Activated T-cell treated with anti-CD3 and anti-CD28 coated beads, Interleukin-2, amount 50 U/mL, for 24 hours (primary cell): ENCODE data around the gene CD22.
"Not testable (repeated sequence)": the region's sequence is repeated elsewhere in the genome, so short reads cannot be mapped to it uniquely, and the experiment has no call there.

ENCODE experiments used
- DNase-seq: peaks from one replicate; pipeline ENCODE4 v3.0.0-alpha.2; 2020
- H3K27ac Mint-ChIP-seq: 2 replicates; pipeline ENCODE4 v1.8.0; 2020; ENCODE audit warnings: mild to moderate bottlenecking, mixed read lengths
- H3K27me3 Mint-ChIP-seq: 2 replicates; pipeline ENCODE4 v1.8.0; 2020; ENCODE audit warnings: mixed read lengths
- H3K36me3 Mint-ChIP-seq: 2 replicates; pipeline ENCODE4 v1.8.0; 2020; ENCODE audit warnings: low read depth, mixed read lengths
- H3K4me1 Mint-ChIP-seq: 2 replicates; pipeline ENCODE4 v1.8.0; 2020; ENCODE audit warnings: low read depth, mixed read lengths
- H3K4me3 Mint-ChIP-seq: 2 replicates; pipeline ENCODE4 v1.8.0; 2020; ENCODE audit warnings: mild to moderate bottlenecking, moderate library complexity, mixed read lengths
- H3K9me3 Mint-ChIP-seq: 2 replicates; pipeline ENCODE4 v1.8.0; 2020; ENCODE audit warnings: mixed read lengths

CD22 gene

GRCh38 chr19:35328851-35329285 is at the start of gene CD22:
Gene CD22, plus strand, starts transcription at chr19:35329187. Its CDS starts 2,854 bp downstream, at chr19:35332041.
- Mint-ChIP-seq H3K9me3 (no peaks in the 10 kb centered on the region), H3K27me3 (peaks cover 9% of the 10 kb centered on the region), H3K36me3 (no peaks in the 10 kb centered on the region), H3K4me3 (no peak within 1 kb of the TSS), H3K27ac (peak within 1 kb of the TSS; percentile 1), H3K4me1 (peaks cover 21% of the 10 kb centered on the region)
- no peak for DNase-seq

DNA sequence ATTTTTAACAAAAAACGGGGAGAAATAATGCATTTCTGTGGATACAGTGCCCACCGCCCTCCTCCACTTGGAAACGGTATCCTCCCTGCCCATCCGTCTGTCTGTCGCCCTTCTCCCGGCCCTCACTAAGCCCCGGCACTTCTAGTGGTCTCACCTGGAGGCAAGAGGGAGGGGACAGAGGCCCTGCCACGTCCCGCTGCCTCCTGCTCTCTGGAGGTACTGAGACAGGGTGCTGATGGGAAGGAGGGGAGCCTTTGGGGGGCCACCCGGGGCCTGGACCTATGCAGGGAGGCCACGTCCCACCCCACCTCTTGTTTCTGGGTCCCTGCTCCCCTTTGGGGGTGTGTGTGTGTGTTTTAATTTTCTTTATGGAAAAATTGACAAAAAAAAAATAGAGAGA is 49.6 kb upstream of the CD22 start:
- Mint-ChIP-seq H3K4me1 (peaks cover 4% of the 10 kb centered on the region), H3K27me3 (peaks cover 27% of the 10 kb centered on the region), H3K36me3 (peaks cover 54% of the 10 kb centered on the region), H3K9me3 (no peaks in the 10 kb centered on the region), H3K4me3 (no peak overlapping the region), H3K27ac (no peak overlapping the region)
- DNase-seq: no peak

DNA sequence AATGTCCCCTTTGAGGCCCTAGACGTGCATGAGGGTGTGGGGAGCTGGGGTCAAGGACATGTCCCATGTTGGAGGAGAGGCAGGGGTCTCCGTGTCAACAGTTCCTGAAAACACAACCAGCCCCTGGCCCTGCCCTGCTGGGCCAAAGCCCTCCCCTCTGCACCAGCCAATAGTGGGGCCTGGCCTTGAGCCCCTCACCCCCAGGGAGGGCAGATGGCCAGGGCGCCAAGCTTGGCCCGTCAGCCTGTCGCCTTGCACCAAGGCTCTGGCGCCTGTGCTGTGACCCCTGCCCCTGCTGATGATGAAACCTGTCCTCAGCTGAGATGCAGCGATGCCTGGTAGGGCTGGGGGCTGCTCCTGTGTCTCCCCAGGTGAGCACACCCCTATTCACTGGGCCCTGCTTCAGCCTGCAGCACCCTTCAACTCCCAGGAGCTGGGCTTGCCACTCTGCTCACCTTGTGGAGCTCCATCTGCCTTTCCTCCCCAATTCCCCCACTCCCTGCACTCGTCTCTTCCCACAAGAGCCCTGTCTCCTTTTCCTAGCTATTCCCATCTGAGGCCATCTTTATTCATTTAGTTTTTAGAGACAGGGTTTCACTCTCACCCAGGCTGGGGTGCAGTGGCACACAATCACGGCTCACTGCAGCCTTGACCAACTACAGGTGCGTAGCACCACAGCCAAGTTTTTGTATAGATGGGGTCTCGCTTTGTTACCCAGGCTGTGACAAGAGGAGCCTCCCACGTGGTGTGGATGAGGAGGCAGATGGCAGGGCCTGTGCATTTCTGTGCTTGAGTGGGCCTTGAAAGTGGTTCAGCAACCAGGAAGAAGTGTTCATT is 48.8 kb upstream of the CD22 start:
- Mint-ChIP-seq H3K36me3 (peaks cover 45% of the 10 kb centered on the region), H3K27ac (no peak overlapping the region), H3K4me3 (no peak overlapping the region), H3K4me1 (peaks cover 4% of the 10 kb centered on the region), H3K27me3 (peaks cover 32% of the 10 kb centered on the region), H3K9me3 (no peaks in the 10 kb centered on the region)
- no peak for DNase-seq

GRCh38 chr19:35281303-35281702 is 47.7 kb upstream of the CD22 start:
- DNase-seq: no peak
- Mint-ChIP-seq H3K4me3 (no peak overlapping the region), H3K27ac (no peak overlapping the region), H3K36me3 (peaks cover 34% of the 10 kb centered on the region), H3K27me3 (peaks cover 32% of the 10 kb centered on the region), H3K4me1 (peaks cover 2% of the 10 kb centered on the region), H3K9me3 (no peaks in the 10 kb centered on the region)

DNA sequence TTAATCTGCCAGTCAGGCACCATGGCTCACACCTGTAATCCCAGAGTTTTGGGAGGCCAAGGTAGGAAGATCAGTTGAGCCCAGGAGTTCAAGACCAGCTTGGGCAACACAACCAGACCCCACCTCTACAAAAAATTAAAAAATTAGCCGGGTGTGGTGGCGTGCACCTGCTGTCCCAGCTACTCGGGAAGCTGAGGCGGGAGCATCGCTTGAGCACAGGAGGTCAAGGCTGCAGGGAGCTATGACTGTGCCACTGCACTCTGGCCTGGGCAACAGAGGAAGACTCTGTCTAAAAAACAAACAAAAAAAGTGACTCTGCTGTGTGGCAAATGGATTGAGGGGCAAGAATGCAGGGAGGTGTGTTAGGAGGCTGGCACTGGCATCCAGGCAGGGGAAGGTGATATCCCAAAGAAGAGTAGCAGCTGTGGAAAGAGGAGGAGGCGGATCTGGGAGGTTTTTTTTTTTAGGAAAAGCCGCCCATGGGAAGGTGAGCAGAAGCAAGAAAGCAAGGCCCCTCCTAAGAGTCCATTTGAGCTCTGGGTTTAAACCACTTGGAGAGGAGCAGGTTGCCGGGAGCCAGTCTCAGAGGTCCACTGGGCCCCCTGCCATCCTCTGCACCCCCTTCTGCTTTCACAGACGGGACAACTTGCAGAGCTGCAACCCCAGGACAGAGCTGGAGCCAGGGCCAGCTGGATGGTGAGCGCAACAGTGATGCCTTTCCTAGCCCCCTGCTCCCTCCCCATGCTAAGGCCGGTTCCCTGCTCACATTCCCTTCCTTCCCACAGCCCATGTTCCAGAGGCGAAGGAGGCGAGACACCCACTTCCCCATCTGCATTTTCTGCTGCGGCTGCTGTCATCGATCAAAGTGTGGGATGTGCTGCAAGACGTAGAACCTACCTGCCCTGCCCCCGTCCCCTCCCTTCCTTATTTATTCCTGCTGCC is 44.6 kb upstream of the CD22 start:
- H3K27ac Mint-ChIP-seq: no peak overlapping the region
- no peak for DNase-seq
- peaks cover 32% of the 10 kb centered on the region for H3K27me3 Mint-ChIP-seq
- no peaks in the 10 kb centered on the region for H3K9me3 Mint-ChIP-seq
- H3K4me3 Mint-ChIP-seq: no peak overlapping the region
- H3K36me3 Mint-ChIP-seq: peaks cover 4% of the 10 kb centered on the region
- H3K4me1 Mint-ChIP-seq: peaks cover 2% of the 10 kb centered on the region

DNA sequence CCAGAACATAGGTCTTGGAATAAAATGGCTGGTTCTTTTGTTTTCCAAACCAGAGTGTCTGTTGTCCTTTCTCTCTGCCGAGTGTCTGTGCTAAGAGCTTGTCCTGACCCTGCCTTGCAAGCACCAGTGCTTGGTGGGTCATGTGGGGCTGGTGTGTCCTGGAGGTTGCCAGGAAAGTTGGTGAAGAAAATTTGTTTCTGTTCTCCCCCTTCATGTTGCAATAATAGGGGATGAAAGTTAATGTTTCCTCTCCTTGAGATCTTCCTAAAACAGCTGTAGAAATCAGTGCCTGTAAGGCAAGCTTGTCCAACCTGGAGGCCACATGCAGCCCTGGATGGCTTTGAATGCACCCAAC is 43.9 kb upstream of the CD22 start:
- Mint-ChIP-seq H3K36me3 (no peaks in the 10 kb centered on the region), H3K27me3 (peaks cover 32% of the 10 kb centered on the region), H3K9me3 (no peaks in the 10 kb centered on the region), H3K27ac (no peak overlapping the region), H3K4me3 (no peak overlapping the region), H3K4me1 (peaks cover 2% of the 10 kb centered on the region)
- no peak for DNase-seq

- H3K4me3 Mint-ChIP-seq, H3K9me3 Mint-ChIP-seq, H3K4me1 Mint-ChIP-seq, H3K27ac Mint-ChIP-seq, H3K36me3 Mint-ChIP-seq, DNase-seq: not testable (repeated sequence)
- H3K27me3 Mint-ChIP-seq: peaks cover 32% of the 10 kb centered on the region
Measured at GRCh38 chr19:35285465-35285864, 43.5 kb upstream of the CD22 start.

DNA sequence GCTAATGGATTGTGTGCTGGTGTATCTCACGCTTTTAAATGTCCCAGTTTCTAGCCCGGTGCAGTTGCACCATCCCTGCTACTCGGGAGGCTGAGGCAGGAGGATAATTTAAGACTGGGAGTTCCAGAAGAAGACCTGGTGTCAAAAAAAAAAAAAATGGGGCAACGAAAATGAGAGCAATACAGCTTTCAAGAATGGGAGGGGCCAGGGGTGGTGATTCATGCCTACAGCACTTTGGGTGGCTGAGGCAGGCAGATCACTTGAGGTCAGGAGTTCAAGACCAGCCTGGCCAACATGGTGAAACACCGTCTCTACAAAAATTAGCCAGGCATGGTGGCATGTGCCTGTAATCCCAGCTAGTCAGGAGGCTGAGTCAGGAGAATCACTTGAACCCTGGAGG is 42.9 kb upstream of the CD22 start:
- not testable (repeated sequence) for DNase-seq, H3K27ac Mint-ChIP-seq, H3K4me3 Mint-ChIP-seq, H3K9me3 Mint-ChIP-seq, H3K36me3 Mint-ChIP-seq, H3K4me1 Mint-ChIP-seq
- peaks cover 30% of the 10 kb centered on the region for H3K27me3 Mint-ChIP-seq

DNA sequence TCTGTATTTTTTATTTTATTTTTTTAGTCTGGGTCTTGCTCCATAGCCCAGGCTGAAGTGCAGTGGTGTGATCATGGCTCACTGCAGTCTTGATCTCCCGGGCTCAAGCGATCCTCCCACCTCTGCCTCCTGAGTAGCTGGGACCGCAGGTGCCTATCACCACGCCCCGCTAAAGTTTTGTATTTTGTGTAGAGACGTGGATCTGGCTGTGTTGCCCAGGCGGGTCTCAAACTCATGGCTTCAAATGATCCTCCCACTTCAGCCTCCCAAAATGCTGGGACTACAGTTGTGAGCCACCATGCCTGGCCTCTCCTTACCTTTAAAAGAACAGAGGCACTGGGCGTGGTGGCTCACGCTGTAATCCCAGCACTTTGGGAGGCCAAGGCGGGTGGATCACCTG is 41.3 kb upstream of the CD22 start:
- Mint-ChIP-seq H3K27ac (no peak overlapping the region), H3K9me3 (no peaks in the 10 kb centered on the region), H3K27me3 (peaks cover 17% of the 10 kb centered on the region), H3K36me3 (no peaks in the 10 kb centered on the region), H3K4me3 (no peak overlapping the region), H3K4me1 (no peaks in the 10 kb centered on the region)
- no peak for DNase-seq

- no peaks in the 10 kb centered on the region for H3K9me3 Mint-ChIP-seq
- H3K4me1 Mint-ChIP-seq: no peaks in the 10 kb centered on the region
- H3K27ac Mint-ChIP-seq: no peak overlapping the region
- no peak overlapping the region for H3K4me3 Mint-ChIP-seq
- no peak for DNase-seq
- no peaks in the 10 kb centered on the region for H3K36me3 Mint-ChIP-seq
- peaks cover 11% of the 10 kb centered on the region for H3K27me3 Mint-ChIP-seq
Measured at GRCh38 chr19:35288331-35288730, 40.7 kb upstream of the CD22 start.

DNA sequence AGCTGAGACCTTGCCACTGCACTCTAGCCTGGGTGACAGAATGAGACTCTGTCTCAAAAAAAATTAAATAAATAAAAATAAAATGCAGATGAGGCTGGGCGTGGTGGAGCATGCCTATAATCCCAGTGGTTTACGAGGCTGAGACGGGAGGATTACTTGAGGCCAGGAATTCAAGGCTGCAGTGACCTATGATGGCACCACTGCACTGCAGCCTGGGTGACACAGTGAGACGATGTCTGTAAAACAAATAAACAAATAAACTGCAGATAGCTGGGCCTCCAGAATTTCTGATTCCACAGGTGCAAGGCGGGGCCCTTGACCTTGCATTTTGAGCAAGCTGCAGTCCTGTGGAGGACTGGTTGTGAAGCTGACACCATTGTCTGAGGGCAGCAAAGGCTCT is 40.1 kb upstream of the CD22 start:
- peaks cover 8% of the 10 kb centered on the region for H3K27me3 Mint-ChIP-seq
- no peak overlapping the region for H3K4me3 Mint-ChIP-seq
- H3K36me3 Mint-ChIP-seq: no peaks in the 10 kb centered on the region
- H3K9me3 Mint-ChIP-seq: no peaks in the 10 kb centered on the region
- no peak overlapping the region for H3K27ac Mint-ChIP-seq
- no peaks in the 10 kb centered on the region for H3K4me1 Mint-ChIP-seq
- no peak for DNase-seq

DNA sequence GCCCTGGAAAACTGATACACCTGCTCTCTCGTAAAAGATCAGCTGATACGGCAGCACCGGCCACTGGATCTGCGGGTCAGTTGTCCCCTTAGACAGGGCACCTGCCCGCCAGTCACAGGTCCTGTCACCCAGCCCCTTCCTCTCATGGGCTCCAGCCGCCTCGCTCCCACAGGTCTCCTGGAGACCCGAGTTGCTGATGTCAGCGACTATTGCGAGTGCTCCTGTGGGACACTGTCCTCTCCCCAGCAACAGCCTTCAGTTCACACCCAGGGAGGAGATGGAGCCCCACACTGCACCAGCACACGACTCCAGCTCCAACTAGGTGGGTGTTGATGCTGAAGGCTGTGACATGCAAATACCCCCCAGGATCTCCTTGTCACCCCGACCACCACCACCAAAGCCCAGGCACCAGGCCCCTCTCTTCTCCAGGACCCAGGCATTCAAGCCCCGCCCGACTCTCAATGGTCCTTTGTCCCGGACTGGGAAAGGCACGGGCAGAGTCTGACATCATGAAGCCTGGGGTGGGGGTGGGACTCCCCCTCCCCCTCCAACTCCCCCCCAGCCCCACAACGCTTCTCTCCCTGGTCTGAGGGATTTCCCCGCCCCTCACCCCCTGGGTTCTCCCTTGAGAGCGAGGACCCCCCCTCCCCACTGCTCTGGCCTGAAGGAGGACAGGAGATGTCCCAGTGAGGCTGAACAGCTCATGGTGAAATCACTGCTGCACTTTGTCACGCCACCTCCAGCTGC is 38.4 kb upstream of the CD22 start:
- no peak overlapping the region for H3K27ac Mint-ChIP-seq
- no peak for DNase-seq
- H3K36me3 Mint-ChIP-seq: no peaks in the 10 kb centered on the region
- H3K4me1 Mint-ChIP-seq: no peaks in the 10 kb centered on the region
- H3K9me3 Mint-ChIP-seq: no peaks in the 10 kb centered on the region
- no peaks in the 10 kb centered on the region for H3K27me3 Mint-ChIP-seq
- no peak overlapping the region for H3K4me3 Mint-ChIP-seq

DNA sequence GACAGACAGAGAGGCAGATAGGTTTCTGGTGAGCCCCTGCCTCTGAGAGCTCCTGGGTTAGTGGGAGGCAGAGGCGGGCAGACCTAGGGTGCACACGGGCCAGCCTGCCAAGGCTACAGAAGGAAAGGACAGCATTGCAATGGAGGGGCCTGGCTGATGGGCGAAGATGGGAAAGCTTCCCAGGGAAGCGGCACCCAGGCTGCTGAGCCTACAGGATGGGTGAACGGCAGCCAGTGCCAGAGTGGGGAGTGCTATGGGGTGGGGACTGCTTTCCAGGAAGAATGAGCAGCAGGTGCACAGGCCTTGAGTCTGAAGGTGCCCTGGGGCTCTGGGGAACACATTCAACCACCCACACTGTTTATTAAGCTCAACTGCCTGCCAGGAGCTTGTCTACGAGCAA is 37.7 kb upstream of the CD22 start:
- Mint-ChIP-seq H3K27me3 (no peaks in the 10 kb centered on the region), H3K9me3 (no peaks in the 10 kb centered on the region), H3K4me3 (no peak overlapping the region), H3K27ac (peak overlapping the region; percentile 7), H3K4me1 (no peaks in the 10 kb centered on the region), H3K36me3 (no peaks in the 10 kb centered on the region)
- no peak for DNase-seq

DNA sequence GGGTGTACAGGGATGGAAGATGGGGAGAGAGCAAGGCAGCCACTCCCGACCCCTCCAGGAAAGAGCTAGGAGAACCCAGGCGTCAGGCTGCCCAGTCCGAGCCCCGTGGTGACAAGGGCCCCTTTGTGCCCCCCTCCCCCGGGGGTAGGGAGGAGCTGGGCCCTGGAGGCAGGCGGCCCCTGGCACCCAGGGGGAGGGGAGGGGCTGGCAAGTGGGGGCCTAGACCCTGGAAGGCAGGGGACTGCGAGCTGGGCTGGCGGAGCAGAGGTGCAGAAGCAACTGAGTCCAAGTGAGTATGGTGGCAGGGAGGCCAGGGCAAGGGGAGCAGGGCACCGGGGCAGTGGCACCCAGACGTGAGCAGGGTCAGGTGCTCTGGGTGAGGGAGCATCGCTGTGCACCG is 37.1 kb upstream of the CD22 start, which contains the start of gene MAG:
Gene MAG, plus strand, starts transcription at position 246 of the 400 bp plus-strand sequence. CDS start 3,248 bp downstream, outside the sequence.
- Mint-ChIP-seq H3K9me3 (no peaks in the 10 kb centered on the region), H3K27me3 (no peaks in the 10 kb centered on the region), H3K4me3 (no peak within 1 kb of the TSS), H3K4me1 (no peaks in the 10 kb centered on the region), H3K36me3 (no peaks in the 10 kb centered on the region), H3K27ac (peak within 1 kb of the TSS; percentile 7)
- no peak for DNase-seq
